GM12865 (cell line): ENCODE measurements around the gene NAV3.

Experiments
- DNase-seq: peaks from one replicate; pipeline ENCODE4 v3.0.0; 2010; ENCODE audit warnings: low read depth
- H3K4me3 ChIP-seq: 2 replicates; pipeline ENCODE4 v1.5.1; 2011; ENCODE audit warnings: mild to moderate bottlenecking, low read depth, low read length, control low read depth
- TF ChIP-seq, protein P1 (sequence below): IDR thresholded peaks from 2 replicates; pipeline ENCODE4 v1.5.1; 2011; ENCODE audit warnings: low read length, control low read depth, low read depth, inconsistent platforms; ENCODE audit not compliant: insufficient read depth; ENCODE audit errors: missing control alignments

NAV3 gene

DNA sequence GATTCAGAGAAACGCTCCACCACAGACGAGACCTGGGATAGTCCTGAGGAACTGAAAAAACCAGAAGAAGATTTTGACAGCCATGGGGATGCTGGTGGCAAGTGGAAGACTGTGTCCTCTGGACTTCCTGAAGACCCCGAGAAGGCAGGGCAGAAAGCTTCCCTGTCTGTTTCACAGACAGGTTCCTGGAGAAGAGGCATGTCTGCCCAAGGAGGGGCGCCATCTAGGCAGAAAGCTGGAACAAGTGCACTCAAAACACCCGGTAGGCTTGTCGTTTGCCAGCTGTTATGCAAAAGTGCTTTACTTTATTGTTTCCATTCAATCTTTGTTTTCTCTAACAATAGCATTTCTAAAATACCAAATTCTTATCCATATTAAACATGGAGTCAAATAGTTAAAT lies 287.3 kb downstream of the NAV3 start:
- TF ChIP-seq, protein P1, sequence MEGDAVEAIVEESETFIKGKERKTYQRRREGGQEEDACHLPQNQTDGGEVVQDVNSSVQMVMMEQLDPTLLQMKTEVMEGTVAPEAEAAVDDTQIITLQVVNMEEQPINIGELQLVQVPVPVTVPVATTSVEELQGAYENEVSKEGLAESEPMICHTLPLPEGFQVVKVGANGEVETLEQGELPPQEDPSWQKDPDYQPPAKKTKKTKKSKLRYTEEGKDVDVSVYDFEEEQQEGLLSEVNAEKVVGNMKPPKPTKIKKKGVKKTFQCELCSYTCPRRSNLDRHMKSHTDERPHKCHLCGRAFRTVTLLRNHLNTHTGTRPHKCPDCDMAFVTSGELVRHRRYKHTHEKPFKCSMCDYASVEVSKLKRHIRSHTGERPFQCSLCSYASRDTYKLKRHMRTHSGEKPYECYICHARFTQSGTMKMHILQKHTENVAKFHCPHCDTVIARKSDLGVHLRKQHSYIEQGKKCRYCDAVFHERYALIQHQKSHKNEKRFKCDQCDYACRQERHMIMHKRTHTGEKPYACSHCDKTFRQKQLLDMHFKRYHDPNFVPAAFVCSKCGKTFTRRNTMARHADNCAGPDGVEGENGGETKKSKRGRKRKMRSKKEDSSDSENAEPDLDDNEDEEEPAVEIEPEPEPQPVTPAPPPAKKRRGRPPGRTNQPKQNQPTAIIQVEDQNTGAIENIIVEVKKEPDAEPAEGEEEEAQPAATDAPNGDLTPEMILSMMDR: no peak
- no peak overlapping the region for H3K4me3 ChIP-seq
- no peak for DNase-seq

DNA sequence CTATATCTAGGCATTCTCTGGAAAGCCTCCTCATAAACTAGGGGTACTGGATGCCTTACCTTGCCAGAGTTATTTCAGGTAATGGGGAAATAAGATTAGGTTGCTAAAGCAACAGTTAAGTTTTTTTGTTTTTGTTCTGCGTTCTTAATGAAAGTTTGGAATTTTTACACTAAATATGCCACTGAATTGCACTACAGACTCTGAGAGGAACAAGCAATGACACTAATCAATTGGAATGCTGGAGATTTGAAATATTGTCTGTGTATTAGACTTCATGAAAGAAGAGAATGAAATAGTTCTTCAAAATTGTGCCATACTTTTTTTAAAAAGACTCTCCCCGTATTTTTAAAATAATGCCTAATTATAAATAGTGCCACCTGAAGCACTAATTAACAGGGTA lies 287.8 kb downstream of the NAV3 start:
- DNase-seq: no peak
- TF ChIP-seq, protein P1: no peak
- H3K4me3 ChIP-seq: no peak overlapping the region

DNA sequence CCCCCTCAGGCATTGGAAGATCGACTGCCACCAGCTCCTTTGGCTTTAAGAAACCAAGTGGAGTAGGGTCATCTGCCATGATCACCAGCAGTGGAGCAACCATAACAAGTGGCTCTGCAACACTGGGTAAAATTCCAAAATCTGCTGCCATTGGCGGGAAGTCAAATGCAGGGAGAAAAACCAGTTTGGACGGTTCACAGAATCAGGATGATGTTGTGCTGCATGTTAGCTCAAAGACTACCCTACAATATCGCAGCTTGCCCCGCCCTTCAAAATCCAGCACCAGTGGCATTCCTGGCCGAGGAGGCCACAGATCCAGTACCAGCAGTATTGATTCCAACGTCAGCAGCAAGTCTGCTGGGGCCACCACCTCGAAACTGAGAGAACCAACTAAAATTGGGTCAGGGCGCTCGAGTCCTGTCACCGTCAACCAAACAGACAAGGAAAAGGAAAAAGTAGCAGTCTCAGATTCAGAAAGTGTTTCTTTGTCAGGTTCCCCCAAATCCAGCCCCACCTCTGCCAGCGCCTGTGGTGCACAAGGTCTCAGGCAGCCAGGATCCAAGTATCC lies 288.7 kb downstream of the NAV3 start:
- TF ChIP-seq, protein P1: no peak
- DNase-seq: no peak
- H3K4me3 ChIP-seq: no peak overlapping the region

DNA sequence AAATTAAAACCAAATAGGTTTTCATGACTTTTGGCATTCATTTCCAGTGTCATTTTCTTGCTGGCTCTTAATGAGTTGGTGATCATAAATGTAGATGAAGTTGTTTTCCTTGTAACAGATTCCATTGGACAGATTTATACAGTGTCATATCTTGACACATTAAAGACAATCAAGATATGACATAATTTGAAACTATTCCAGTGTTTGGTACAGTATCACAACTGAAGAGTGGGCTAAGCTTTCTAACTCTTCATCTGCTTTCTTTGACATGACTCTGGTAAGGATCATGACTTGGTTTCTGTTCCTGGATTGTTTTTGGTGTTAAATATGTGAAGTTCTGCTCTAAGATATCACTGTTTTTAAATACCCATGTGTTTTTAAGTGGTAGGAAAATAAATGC lies 289.6 kb downstream of the NAV3 start:
- H3K4me3 ChIP-seq: no peak overlapping the region
- TF ChIP-seq, protein P1: no peak
- no peak for DNase-seq

DNA sequence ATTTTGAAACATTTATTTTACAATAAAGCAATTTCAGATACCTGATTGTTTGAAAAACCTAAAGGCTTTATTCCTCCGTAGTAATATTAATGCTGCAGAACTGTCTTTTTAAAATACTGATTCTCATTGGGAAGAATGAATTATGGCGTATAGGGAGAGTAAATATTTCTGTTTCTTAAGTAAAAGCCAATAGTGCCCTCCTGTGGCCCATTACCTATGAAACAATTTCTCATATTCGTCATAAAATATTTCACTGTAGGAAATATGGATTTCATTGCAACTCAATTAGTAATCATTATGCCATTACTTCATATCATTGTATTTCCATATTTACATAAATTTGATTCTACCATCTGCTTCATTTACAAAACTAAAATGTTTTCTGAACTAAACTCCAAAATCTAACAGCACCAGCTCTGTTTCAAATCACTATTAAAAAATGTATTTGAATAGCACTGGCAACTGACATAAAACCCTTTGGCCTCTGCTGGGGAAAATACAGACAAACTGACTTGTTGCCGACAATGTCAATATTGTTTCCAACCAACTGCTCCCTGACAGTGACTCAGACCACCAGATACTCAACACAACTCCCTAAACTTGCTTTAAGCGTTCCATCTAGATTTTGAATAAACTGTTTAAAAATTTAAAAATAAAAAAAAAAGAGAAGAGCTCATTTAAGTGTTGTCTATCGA lies 290.3 kb downstream of the NAV3 start:
- TF ChIP-seq, protein P1: peak; percentile 4
- peak; percentile 39 for DNase-seq
- no peak overlapping the region for H3K4me3 ChIP-seq

DNA sequence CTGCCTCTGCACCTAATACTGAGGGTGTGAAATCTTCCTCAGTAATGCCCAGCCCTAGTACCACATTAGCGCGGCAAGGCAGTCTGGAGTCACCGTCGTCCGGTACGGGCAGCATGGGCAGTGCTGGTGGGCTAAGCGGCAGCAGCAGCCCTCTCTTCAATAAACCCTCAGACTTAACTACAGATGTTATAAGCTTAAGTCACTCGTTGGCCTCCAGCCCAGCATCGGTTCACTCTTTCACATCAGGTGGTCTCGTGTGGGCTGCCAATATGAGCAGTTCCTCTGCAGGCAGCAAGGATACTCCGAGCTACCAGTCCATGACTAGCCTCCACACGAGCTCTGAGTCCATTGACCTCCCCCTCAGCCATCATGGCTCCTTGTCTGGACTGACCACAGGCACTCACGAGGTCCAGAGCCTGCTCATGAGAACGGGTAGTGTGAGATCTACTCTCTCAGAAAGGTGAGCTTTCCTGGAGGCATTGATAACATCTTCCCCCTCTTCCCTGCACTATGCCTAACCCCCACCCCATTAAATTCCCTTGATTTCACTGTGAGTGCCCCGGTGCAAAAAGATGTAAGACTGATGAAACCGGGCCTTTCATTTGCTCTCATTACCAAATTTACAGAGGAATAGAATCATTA lies 291.4 kb downstream of the NAV3 start:
- H3K4me3 ChIP-seq: no peak overlapping the region
- TF ChIP-seq, protein P1: no peak
- no peak for DNase-seq
